Adrenal gland (tissue), 5 donors: ENCODE results near the gene DLG2.

Experiments used
- POLR2A ChIP-seq, 2 donors: fragments of 450-650 bp; IDR thresholded peaks; one replicate each; pipeline ENCODE4 v1.6.1; 2017; ENCODE audit warnings: antibody characterized with exemption in 2 of 2, mild to moderate bottlenecking in 2 of 2, moderate library complexity in 1 of 2
- TF ChIP-seq, protein P1 (sequence below), 6 experiments: fragments of 450-650 bp in 4 of 6; fragments of 200-600 bp in 2 of 6; sonication (generic) in 1 of 6; IDR thresholded peaks; 1 replicate in 5 of 6; 2 replicates in 1 of 6; pipeline versions ENCODE4 v1.5.1 to v1.8.0; 2016 to 2021; ENCODE audit warnings: antibody characterized with exemption in 6 of 6, mild to moderate bottlenecking in 2 of 6, moderate library complexity in 1 of 6
- donor health status: DM: no; HTN: no; CAD: no.

DNA sequence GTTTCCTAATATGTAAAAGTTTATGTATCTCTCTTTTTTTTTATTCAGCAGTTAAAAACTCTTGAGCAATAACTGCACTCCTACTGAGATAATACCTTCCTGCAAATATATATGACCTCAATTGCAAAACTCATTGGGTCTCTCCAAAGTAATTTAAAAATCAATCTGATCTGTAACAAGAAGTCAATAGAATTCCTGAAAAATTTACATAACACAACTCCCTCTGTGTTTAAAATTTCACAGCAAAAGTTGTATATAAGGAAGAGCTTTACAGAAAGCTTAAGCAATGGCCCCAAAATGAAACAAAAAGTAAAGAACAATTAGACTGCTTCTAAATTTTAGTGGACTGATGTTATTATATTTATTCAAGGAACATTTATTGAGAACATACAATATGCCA, 313.4 kb downstream of the DLG2 start:
- TF ChIP-seq, protein P1, sequence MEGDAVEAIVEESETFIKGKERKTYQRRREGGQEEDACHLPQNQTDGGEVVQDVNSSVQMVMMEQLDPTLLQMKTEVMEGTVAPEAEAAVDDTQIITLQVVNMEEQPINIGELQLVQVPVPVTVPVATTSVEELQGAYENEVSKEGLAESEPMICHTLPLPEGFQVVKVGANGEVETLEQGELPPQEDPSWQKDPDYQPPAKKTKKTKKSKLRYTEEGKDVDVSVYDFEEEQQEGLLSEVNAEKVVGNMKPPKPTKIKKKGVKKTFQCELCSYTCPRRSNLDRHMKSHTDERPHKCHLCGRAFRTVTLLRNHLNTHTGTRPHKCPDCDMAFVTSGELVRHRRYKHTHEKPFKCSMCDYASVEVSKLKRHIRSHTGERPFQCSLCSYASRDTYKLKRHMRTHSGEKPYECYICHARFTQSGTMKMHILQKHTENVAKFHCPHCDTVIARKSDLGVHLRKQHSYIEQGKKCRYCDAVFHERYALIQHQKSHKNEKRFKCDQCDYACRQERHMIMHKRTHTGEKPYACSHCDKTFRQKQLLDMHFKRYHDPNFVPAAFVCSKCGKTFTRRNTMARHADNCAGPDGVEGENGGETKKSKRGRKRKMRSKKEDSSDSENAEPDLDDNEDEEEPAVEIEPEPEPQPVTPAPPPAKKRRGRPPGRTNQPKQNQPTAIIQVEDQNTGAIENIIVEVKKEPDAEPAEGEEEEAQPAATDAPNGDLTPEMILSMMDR (IDR thresholded peaks at IDR 0.05) = no peak
- TF ChIP-seq POLR2A (IDR thresholded peaks at IDR 0.05) = no peak
